ENCODE data around the gene CCT5.

CCT5 gene

GRCh38 chr5:10249948-10250805 lies at the start of gene CCT5:
Gene CCT5, plus strand, starts transcription at chr5:10250280. Its CDS starts 61 bp downstream, at chr5:10250341.
- peak; percentile 95 for DNase-seq

- DNase-seq = no peak
These were observed 48.7 kb upstream of the CCT5 start for GRCh38 chr5:10201223-10201868.

DNA sequence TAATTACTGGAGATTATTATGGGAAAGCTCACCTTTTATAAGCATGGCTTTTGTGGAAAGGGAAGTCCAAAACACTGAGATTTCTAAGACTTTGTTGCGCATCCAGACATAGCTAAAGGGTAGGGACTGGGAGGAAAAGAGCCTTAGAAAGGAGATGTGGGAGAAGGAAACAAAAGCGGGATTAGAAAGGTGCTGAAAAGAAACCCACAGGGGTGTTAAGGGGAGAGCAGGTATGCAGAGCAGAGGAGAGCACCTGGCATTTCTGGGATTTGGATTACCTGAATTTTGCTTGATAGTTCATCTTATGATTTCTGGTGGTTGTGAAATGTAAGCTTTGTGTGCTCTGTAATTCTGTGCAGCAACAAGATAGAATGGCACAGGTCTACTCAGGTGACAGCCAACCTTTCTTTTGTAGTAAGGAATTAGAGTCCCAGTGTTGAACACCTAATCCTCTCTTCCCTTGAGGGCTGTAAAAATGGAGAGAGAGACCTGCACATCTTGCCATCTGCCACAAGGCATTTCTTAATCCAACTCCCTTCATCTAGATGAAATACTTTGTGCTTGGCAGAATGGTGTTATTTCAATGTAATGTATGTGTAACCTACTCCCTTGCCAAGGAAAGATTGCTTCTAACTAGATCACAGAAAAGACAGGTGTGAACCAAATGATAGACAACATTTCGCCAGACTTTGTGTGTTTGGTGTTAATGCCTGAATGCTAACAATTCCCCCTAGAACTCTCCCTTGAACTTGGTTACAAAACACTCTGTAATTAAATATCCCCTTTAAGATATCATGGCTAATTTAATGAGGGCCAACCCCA lies 47.8 kb upstream of the CCT5 start:
- no peak for DNase-seq

GRCh38 chr5:10209004-10209403 lies 41.1 kb upstream of the CCT5 start:
- no peak for DNase-seq

- DNase-seq = no peak
These were observed 36.8 kb upstream of the CCT5 start for GRCh38 chr5:10213316-10213715.

GRCh38 chr5:10214041-10214440 lies 36.0 kb upstream of the CCT5 start:
- DNase-seq = no peak

DNA sequence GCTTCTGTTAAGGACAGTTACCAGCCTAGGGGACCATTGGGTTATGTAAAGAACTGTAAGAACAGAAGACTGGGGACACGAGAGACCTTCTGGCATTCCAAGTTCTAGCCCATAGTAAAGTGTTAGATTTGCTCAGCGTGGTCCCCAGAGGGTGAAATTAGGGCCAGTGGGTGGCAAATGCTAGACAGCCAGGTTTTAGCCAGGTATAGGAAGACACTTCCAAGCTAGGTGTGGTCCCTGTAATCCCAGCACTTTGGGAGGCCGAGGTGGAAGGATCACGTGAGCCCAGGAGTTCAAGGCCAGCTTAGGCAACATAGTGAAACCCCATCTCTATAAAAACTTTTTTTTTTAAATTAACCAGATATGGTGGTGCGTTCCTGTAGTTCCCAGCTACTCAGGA lies 34.7 kb upstream of the CCT5 start:
- DNase-seq = no peak

DNA sequence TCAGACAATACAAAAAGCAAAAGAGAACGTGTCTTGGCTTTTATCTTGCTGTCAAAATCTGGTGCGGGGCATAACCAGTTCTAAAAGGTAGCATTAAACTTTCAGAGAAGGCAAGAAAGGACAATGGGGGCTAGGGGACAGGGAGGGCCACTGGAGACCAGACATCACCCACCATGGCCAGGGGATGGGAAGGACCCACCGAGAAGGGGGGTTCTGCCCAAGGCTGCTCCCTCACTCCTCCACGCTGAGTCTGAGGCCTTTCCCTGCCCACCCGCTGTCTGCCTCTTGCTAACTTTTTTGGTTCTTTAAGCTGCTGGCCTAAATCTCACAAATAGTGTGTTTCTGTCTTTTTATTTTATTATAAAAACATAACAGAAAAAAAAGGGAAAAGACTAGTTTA lies 34.0 kb upstream of the CCT5 start:
- DNase-seq = no peak

DNA sequence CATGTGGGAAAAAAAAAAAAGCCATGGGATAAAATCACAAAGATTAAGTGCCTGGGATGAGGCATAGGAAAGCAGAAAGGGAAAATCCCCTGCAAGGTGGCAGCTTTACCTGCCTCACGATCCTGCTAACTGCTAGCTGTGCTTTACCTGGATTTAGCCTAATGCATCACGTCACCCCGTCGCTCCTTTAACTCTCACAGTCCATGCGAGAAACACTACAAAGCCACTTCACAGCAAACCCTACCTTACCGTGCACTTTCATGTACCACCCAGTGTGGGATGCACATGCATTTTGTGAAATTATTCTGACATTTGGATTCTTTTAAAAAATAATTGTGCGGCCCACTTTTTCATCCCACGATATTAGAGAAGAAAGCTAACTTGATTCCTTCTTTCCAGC lies 31.4 kb upstream of the CCT5 start:
- DNase-seq = no peak

- no peak for DNase-seq
These were observed 31.0 kb upstream of the CCT5 start for GRCh38 chr5:10219068-10219467.

- DNase-seq = no peak
These were observed 29.8 kb upstream of the CCT5 start for GRCh38 chr5:10220248-10220647.

GRCh38 chr5:10222326-10222725 lies 27.8 kb upstream of the CCT5 start:
- no peak for DNase-seq

DNA sequence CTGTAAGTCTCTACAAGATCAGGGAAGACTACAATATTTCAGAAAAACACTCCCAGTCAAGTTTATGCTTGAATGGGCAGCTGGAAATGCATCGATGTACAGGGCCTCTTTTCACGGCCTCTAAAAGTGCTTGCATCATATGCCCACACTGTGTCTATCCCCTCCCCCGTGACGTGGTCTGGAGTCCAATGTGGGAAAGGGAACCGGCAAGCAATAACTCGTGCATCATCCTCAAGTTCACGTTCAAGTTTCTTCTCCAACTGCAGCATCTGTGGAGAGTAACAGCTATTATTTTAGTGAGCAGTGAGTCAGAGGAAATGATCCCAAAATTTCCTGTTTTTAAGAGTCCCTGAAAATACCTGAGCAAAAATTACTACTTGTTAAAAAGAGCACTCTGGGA lies 22.7 kb upstream of the CCT5 start:
- no peak for DNase-seq

DNA sequence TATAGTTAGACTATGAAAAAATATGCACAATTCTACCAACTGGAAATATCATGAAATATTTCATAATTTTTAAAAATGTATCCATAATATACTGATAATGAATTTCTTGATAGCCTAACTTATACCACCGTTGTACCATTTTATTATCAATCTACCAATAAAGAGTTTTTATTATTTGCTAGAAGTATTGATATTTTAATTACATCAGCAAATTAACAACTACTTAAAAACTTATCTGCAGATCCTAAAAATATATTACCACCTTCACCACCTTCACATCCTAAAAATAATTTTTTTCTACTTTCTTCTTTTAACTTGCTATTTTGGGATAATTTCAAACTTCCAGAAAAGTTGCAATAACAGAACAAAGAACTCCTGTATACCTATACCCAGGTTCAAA lies 21.8 kb upstream of the CCT5 start:
- DNase-seq = no peak

GRCh38 chr5:10229306-10230048 lies 20.6 kb upstream of the CCT5 start:
- DNase-seq = no peak

DNA sequence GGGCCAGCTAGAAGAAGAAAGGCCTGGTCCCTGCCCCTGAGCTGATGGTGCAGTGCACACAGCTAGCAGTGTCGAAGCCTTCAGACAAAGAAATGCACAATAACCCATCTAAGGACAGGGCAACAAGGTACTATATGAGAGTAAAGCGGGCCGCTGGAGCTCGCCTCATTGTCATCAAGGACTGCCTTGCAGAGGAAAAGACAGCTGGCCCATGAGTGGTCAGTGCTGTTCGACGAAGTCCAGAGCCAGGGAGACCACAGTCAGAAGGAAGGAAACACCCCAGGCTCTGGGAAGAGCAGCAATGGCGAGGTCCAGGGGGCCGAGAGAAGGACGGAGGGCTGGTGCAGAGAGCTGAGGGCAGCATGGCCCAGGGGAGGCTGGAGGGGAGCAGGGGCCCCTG lies 17.7 kb upstream of the CCT5 start:
- DNase-seq = no peak

DNA sequence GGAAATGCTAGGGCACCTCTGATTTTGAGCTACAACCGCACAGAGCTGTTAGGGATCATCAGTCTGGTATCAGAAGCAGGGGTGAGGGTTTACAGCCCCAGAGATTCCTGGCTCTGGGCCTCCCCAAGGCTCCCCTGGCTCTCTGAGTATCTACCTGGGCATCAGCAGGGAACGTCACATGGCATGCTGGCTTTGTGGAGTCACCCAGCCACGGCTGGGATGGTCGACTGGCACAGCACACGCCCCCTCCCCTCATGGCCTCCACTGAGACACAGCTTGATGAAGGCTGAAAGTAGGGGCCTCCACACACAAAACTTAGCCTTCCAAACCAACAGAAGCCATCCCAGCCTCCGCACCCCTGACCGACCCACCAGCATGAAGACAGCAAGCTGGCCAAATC lies 17.1 kb upstream of the CCT5 start:
- no peak for DNase-seq

GRCh38 chr5:10233505-10233904 lies 16.6 kb upstream of the CCT5 start:
- DNase-seq = no peak

GRCh38 chr5:10235350-10235749 lies 14.7 kb upstream of the CCT5 start:
- no peak for DNase-seq

DNA sequence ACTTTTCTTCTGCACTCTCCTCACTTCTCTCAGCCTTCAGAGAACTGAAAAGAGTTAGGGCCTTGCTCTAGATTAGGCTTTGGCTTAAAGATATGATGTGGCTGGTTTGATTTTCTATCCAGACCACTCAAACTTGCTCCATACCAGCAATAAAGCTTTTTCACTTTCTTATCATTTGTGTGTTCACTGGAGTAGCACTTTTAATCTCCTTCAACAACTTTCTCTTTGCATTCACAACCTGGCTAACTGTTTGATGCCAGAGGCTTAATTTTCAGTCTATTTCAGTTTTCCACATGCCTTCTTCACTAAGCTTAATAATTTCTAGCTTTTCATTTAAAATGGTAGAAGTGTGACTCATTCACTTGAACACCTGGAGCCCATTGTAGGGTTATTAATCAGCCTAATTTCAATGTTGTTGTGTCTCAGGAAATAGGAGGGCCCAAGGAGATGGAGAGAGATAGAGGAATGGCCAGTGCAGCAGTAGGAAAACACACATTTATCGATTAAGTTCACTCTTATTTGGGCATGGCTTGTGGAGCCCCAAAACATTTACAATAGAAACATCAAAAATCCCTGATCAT lies 6.3 kb upstream of the CCT5 start:
- no peak for DNase-seq

DNA sequence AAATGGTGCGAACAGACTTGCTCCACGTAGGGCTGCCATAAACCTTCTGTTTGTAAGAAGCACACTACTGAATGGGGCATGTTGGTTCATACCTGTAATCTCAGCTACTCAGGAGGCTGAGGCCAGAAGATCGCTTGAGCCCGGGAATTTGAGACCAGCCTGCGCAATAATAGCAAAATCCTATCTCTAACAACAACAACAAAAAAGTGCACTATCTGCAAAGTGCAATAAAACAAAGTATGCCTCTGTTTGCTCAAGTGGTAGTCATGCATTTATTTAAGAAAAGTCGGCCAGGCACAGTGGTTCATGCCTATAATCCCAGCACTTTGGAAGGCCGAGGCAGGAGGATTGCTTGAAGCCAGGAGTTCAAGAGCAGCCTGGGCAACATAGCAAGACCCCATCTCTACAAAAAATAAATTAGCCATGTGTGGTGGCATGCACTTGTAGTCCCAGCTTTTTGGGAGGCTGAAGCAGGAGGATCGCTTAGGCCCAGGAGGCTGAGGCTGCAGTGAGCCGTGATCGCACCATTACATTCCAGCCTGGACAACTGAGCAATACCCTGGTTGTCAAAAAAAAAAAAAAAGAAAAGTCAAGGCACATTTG lies 5.6 kb upstream of the CCT5 start:
- no peak for DNase-seq

DNA sequence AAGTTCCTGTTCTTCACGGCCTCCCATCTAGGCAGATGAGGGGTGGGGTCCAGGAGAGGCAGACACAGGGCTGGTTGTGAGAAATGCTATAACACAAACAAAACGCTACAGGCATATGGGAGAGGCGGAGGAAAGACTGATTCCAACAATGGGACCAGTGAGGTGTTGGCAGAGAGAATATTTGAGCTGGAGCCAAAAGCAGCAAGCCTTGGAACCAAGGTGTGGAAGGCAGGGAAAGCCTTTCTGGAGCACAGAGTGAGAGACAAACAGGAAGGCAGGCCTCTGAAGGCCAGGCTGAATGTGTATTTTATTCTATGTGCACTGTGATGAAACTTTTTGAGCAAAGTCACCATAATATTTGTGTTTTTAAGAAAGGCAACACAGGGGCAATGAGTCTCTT lies 3.3 kb upstream of the CCT5 start:
- no peak for DNase-seq
